HK-2 (cell line): ENCODE results near the gene ANTXRL.
"Not testable (repeated sequence)": the region's sequence is repeated elsewhere in the genome, so short reads cannot be mapped to it uniquely, and the experiment has no call there.

Experiments used
- DNase-seq: peaks from one replicate; pipeline ENCODE4 v3.0.0-alpha.2; 2018; ENCODE audit not compliant: unreplicated experiment

Gene ANTXRL

GRCh38 chr10:46308113-46308415, 21.3 kb downstream of the ANTXRL start:
- DNase-seq = no peak

GRCh38 chr10:46308666-46309450, 22.1 kb downstream of the ANTXRL start:
- DNase-seq = no peak

GRCh38 chr10:46309511-46310142, 22.8 kb downstream of the ANTXRL start:
- DNase-seq = no peak

- DNase-seq = no peak
Measured at GRCh38 chr10:46310143-46310514, 23.3 kb downstream of the ANTXRL start.

- DNase-seq = no peak
Measured at GRCh38 chr10:46310851-46311250, 24.1 kb downstream of the ANTXRL start.

- no peak for DNase-seq
Measured at GRCh38 chr10:46311501-46311951, 24.7 kb downstream of the ANTXRL start.

- DNase-seq = not testable (repeated sequence)
Measured at GRCh38 chr10:46311961-46312431, 25.2 kb downstream of the ANTXRL start.

GRCh38 chr10:46312953-46313352, 26.2 kb downstream of the ANTXRL start:
- no peak for DNase-seq

GRCh38 chr10:46314071-46314470, 27.3 kb downstream of the ANTXRL start:
- no peak for DNase-seq

- not testable (repeated sequence) for DNase-seq
Measured at GRCh38 chr10:46315071-46315860, 28.5 kb downstream of the ANTXRL start.

GRCh38 chr10:46317370-46317769, 30.6 kb downstream of the ANTXRL start:
- DNase-seq = no peak

GRCh38 chr10:46317889-46318288, 31.1 kb downstream of the ANTXRL start:
- DNase-seq = no peak

GRCh38 chr10:46318799-46319198, 32.0 kb downstream of the ANTXRL start:
- DNase-seq = no peak

GRCh38 chr10:46319389-46319788, 32.6 kb downstream of the ANTXRL start:
- no peak for DNase-seq

GRCh38 chr10:46321770-46322169, 35.0 kb downstream of the ANTXRL start:
- DNase-seq = no peak

GRCh38 chr10:46323176-46323575, 36.4 kb downstream of the ANTXRL start:
- DNase-seq = no peak

- no peak for DNase-seq
Measured at GRCh38 chr10:46325021-46325420, 38.2 kb downstream of the ANTXRL start.

- no peak for DNase-seq
Measured at GRCh38 chr10:46326066-46326465, 39.3 kb downstream of the ANTXRL start.

GRCh38 chr10:46326971-46327370, 40.2 kb downstream of the ANTXRL start:
- no peak for DNase-seq

GRCh38 chr10:46327685-46328084, 40.9 kb downstream of the ANTXRL start:
- no peak for DNase-seq

GRCh38 chr10:46328853-46329689, 42.3 kb downstream of the ANTXRL start:
- DNase-seq = no peak

- DNase-seq = no peak
Measured at GRCh38 chr10:46329690-46330016, 42.9 kb downstream of the ANTXRL start.
